ENCODE results near the gene E4F1.

E4F1 gene

GRCh38 chr16:2223221-2223941, at the start of gene E4F1:
E4F1 (plus strand) TSS chr16:2223591; CDS start chr16:2223614, 23 bp downstream.
- DNase-seq = peak; percentile 100

DNA sequence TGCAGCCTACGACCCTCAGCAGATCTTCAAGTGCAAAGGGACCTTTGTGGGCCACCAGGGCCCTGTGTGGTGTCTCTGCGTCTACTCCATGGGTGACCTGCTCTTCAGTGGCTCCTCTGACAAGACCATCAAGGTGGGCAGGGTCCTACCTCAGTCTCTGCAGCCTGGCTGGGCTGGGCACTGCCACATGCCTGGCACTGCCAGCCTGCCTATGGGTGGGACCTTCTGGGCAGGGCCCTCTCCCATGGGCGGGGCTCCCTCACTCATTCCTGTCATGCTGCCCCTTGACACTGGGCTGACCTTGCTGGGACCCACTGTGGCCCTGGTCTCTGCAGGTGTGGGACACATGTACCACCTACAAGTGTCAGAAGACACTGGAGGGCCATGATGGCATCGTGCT, 49.5 kb upstream of the E4F1 start:
- DNase-seq = no peak

DNA sequence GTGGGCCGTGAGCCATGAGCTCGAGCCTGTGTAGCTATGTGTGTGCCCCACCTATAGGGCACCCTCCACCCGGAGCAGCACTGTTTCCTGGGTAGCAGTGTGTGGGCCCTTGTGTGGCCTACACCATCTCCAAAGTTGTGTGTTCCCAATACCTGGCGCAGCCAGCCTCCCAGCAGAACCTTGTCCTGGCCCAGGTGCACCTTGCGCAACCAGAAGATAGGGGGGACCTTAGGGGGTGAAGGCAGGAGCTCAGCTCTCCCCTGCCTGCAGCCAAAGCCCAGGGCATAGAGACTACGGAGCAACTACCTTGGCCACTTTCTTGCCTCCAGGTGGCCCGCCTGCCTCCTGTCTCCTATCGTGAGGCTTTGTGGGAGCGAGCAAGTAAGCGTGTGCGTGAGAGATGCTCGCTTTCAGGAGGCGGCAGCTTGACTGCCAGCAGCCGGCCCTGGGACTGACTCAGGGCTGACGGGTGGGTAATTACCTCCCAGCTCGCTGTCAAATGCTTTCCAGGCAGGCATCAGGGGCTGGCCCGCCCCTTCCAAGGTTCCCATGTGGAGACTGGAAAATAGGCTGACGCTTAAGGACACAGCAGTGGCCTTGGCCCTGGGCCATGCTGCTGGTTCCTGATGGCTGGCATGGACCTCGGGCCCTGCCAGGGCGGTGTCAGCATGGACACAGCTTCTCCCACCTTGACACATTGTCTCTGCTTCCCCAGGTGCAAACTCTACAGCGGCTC, 48.8 kb upstream of the E4F1 start:
- no peak for DNase-seq

DNA sequence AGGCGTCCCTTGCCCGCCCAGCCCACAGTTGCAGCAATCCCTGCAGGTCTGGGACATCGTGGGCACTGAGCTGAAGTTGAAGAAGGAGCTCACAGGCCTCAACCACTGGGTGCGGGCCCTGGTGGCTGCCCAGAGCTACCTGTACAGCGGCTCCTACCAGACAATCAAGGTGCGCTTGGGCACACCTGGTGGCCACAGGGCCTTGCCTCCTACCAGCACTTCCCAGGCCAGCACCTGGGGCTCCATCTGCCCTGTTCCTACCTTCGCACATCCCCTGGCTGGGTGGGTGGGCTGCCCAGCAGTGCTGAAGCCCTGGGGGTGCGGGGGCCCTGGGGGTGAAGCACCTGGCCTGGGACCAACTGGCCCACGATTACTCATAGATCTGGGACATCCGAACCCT, 47.9 kb upstream of the E4F1 start:
- no peak for DNase-seq

- no peak for DNase-seq
Observed at GRCh38 chr16:2176047-2176446, 47.3 kb upstream of the E4F1 start.

GRCh38 chr16:2177101-2177500, 46.3 kb upstream of the E4F1 start:
- no peak for DNase-seq

GRCh38 chr16:2177561-2177960, 45.8 kb upstream of the E4F1 start:
- no peak for DNase-seq

- peak; percentile 15 for DNase-seq
Observed at GRCh38 chr16:2178321-2179106, 44.9 kb upstream of the E4F1 start.

GRCh38 chr16:2179107-2179501, 44.3 kb upstream of the E4F1 start:
- no peak for DNase-seq

DNA sequence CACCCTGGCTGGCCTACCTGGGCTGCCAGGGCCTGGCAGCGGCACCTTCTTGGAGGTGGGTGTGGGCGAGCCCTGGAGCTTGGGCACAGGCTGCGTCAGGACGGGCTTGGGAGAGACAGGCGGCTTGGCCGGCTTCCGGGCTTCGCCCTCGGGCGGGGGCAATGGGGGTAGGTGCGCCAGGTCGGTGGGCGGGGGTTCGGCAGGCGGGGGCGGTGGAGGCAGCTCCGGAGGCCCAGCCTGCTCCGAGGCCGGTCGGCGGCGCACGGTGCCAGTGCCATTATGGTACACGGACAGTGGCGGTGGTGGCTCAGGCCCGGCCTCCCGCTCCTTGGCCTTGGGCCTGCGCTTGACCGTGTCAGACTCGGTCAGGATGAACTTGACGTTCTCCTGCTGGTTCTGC, 43.8 kb upstream of the E4F1 start:
- DNase-seq = no peak

- DNase-seq = no peak
Observed at GRCh38 chr16:2180461-2180860, 42.9 kb upstream of the E4F1 start.

DNA sequence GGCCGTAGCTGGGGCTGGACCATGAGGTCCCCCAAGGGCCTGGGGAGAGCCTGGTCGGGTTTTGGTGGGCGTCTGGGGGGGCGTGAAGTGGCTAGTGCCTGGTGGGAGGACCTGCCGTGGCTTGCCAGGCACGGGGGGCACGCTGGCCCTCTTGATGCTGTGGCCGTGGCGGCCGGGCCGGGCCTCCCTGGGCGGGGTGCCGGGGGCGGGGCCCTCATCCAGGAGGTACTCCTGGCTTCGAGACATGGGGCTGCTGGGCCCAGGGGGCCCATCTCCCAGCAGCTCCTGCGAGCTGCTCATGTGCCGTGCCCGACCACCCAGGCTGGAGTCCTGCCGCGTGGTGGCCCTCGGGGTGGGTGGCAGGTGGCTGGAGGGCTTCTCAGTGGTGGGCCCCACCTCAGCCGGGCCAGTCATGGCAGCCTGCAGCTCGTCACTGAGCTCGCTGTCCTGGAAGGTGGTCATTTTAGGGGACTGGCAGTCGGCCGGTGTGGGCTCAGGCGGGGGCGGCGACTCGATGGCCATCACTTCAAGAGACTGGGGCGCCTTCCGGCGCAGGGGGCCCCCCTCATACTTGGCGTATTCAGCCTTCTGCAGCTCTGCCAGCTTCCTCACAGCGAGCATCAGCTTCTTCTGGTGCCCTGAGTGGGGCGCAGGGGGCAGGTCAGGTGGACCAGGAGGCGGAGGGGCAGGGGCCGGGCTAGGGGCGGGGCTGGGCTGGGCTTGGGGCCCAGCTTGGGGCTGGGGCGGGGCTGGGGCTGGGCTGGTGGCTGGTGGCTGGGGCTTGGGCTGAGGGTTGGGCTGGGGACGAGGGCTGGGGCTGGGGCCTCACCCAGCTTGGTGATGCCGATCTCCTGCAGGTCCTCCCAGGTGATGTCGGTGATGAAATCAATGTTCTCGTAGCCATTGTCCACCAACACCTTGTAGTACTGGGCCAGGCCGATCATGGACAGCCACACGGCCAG, 42.1 kb upstream of the E4F1 start:
- no peak for DNase-seq

DNA sequence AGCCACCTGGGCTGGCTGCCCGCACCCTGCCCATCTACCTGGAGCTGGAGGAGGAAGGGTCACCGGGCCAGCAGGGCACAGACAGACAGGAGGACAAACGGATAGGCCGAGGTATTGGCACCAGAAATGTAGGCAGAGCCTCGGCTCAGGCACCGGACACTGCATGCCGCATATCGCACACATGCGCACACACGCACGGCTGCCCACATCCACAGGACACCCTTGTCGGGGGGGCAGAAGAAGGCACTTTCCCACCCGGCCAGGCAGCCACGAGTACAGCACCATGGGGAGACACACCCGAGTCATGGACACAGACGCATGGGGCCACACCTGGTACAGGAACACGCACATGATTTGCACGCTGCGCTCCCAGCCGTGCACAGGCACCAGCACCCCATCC, 41.4 kb upstream of the E4F1 start:
- no peak for DNase-seq

- DNase-seq = no peak
Observed at GRCh38 chr16:2183671-2184070, 39.7 kb upstream of the E4F1 start.

DNA sequence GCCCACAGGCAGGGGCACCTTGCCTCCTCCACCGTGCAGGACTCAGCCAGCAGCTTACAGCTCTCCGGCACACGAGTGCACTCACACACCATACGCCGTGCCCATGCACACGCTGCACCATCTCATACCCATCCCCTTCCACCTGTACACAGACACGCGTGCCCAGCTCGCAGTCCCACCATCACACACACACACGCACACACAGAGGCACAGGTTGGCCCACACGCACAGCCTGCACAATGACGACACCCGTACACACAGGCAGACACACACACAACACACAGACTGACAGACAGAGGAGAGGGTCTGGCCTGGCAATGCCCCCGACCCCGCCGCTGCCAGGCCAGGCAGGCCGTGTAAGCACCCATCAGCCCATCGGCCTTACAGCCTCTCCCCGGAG, 39.0 kb upstream of the E4F1 start:
- DNase-seq = no peak

GRCh38 chr16:2184962-2185361, 38.4 kb upstream of the E4F1 start:
- no peak for DNase-seq

GRCh38 chr16:2186064-2186463, 37.3 kb upstream of the E4F1 start:
- DNase-seq = no peak

- DNase-seq = no peak
Observed at GRCh38 chr16:2186505-2186904, 36.9 kb upstream of the E4F1 start.

DNA sequence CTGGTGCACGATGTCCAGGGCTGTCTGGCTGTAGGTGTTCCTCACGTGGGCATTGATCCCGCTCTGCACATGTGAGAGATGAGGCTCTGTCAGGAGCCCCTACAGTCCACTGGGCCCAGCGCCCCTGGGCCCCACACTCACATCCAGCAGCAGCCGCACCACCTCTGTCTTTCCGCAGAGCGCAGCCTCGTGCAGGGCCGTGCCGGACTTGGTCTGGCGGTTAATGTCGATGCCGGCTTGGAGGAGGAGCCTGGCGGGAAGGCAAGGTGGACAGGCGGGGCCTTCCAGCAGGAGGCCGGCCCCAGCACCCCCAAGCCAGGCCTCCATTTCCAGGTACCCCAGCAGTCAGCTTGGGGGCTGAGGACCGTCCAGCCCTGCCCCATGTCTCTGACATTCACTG, 36.2 kb upstream of the E4F1 start:
- DNase-seq = no peak

- no peak for DNase-seq
Observed at GRCh38 chr16:2188395-2188794, 35.0 kb upstream of the E4F1 start.

DNA sequence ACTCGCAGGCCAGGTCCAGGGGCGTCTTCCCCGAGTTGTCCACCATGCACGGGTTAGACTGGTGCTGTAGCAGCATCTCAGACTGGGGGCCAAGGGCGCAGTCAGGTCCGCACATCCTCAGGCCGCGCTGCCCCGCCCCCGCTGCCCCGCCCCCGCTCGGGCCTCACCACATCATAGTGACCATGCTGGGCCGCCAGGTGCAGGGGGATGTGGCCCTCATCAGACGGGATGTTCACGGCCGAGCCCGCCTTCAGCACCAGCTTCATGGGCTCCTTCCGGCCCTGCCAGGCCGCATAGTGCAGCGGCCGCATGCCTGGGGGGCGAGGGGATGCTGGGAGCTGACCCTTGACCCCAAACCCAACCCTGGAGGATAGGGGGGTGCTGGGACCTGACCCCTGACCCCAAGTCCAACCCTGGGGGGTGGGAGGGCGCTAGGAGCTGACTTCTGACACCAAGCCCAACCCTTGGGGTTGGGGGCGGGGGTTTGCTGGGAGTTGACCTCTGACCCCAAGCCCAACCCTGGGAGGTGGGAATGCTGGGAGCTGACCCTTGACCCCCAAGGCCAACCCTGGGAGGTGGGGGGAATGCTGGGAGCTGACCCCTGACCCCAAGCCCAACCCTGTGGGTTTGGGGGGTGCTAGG, 34.0 kb upstream of the E4F1 start:
- no peak for DNase-seq

DNA sequence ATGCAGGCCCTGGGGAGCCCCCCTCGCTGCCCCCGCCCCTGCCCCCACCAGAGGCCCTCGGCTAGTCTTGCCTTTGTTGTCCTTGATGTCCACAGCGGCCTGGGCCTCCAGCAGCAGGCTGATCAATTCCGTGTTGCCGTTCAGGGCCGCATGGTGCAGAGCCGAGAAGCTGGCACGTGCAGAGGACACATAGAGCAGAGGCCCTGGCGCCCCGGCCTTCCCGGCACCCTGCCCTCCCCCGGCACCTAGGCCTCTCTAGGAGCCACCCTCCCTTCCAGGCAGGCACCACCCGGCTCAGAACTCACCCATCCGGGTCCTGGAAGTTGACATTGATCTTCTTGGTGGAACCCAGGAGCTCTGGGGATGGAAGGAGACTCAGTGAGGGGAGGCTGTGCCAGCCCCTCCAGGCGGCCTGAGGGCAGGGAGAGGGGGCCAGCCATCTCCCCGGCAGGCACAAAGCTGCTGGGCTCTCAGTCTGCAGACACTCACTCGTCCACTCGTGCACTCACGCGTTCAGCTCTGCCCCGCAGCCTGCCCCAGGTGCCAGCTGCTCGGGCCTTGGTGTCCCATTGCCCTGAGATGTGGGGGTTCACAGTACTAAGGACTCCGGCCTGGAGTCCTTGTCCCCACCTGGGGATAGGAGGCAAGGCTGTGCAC, 33.3 kb upstream of the E4F1 start:
- DNase-seq = no peak

Measured in suppressor macrophage treated with lipopolysaccharide for 4 hours (primary cell).